Vagina (tissue), 2 donors: ENCODE measurements around the gene FHIT.

Experiments used
- POLR2A ChIP-seq, 2 donors: fragments of 450-650 bp; IDR thresholded peaks; one replicate each; pipeline ENCODE4 v1.6.1; 2017; ENCODE audit warnings: antibody characterized with exemption in 2 of 2, mild to moderate bottlenecking in 2 of 2, moderate library complexity in 2 of 2
- POLR2AphosphoS5 ChIP-seq, 2 donors: sonication (generic); formaldehyde crosslinking; IDR thresholded peaks; one replicate each; pipeline ENCODE4 v1.9.0; 2017; ENCODE audit warnings: antibody characterized with exemption in 2 of 2, mild to moderate bottlenecking in 2 of 2, low read depth in 1 of 2; ENCODE audit not compliant: insufficient read depth in 1 of 2

DNA sequence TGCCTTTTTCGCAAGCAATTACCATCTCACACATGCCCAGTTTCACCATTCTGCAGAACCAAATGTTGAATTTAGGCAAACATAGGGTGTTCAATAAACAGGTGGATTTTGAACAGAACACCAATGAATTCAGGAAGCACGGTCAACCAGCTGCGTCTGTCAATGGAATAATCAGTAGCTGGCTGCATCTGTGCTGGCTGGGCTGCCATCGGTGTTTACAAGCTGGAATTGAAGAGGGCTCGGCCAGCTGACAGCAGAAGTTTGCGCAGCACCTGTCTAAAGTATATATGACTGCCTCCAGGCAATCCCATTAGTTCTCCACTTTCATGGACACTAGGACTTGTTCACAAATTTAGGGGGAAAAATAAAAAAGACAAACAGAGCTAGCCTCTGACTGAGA lies 1205.0 kb downstream of the FHIT start:
- TF ChIP-seq POLR2AphosphoS5 (IDR thresholded peaks at IDR 0.05; ENCODE audit: insufficient read depth in 1 of 2, low read depth in 1 of 2) (no peak), POLR2A (IDR thresholded peaks at IDR 0.05) (no peak)
